Osteocyte (in vitro differentiated cells): ENCODE data around the gene KRT1. TPM values are rescaled to one million over a fixed set of nuclear protein-coding genes. Genes with fewer than 3 reads are reported as not detected.

Source experiments
- DNase-seq: peaks from one replicate; pipeline ENCODE4 v3.0.0; 2021; ENCODE audit warnings: mixed read lengths; ENCODE audit not compliant: unreplicated experiment; ENCODE audit errors: extremely low spot score
- H3K27ac Mint-ChIP-seq: one replicate; pipeline ENCODE4 v1.8.0; 2021; ENCODE audit warnings: mild to moderate bottlenecking, mixed read lengths; ENCODE audit not compliant: unreplicated experiment
- H3K27me3 Mint-ChIP-seq: one replicate; pipeline ENCODE4 v1.8.0; 2021; ENCODE audit warnings: mixed read lengths; ENCODE audit not compliant: unreplicated experiment
- H3K36me3 Mint-ChIP-seq: one replicate; pipeline ENCODE4 v1.8.0; 2021; ENCODE audit warnings: mixed read lengths; ENCODE audit not compliant: unreplicated experiment
- H3K4me1 Mint-ChIP-seq: one replicate; pipeline ENCODE4 v1.8.0; 2021; ENCODE audit warnings: mixed read lengths; ENCODE audit not compliant: unreplicated experiment
- H3K4me3 Mint-ChIP-seq: one replicate; pipeline ENCODE4 v1.8.0; 2021; ENCODE audit warnings: mild to moderate bottlenecking, moderate library complexity, mixed read lengths; ENCODE audit not compliant: unreplicated experiment
- H3K9me3 Mint-ChIP-seq: one replicate; pipeline ENCODE4 v1.8.0; 2021; ENCODE audit warnings: mixed read lengths; ENCODE audit not compliant: unreplicated experiment
- CTCF ChIP-seq: fragments of 200-600 bp; sonication (generic); IDR thresholded peaks from 2 replicates; pipeline ENCODE4 v1.5.0; 2021; ENCODE audit warnings: antibody characterized with exemption, mild to moderate bottlenecking, moderate library complexity
- total RNA-seq: library from RNA; stranded (reverse); gene quantifications from 2 replicates; pipeline ENCODE4 v1.2.1, GENCODE V29; 2021

Gene KRT1
- total RNA-seq, 1 donor from 2014 or later = not detected

- Mint-ChIP-seq H3K36me3 (no peaks in the 10 kb centered on the region), H3K4me3 (no peak overlapping the region), H3K9me3 (no peaks in the 10 kb centered on the region), H3K4me1 (no peaks in the 10 kb centered on the region), H3K27ac (no peak overlapping the region), H3K27me3 (peaks cover 37% of the 10 kb centered on the region)
- DNase-seq = no peak
- no peak for TF ChIP-seq CTCF
These were observed 44.2 kb upstream of the KRT1 start for GRCh38 chr12:52724384-52724783.

GRCh38 chr12:52722680-52723079, 42.5 kb upstream of the KRT1 start:
- H3K4me3 Mint-ChIP-seq = no peak overlapping the region
- peaks cover 25% of the 10 kb centered on the region for H3K27me3 Mint-ChIP-seq
- DNase-seq = no peak
- no peak overlapping the region for H3K27ac Mint-ChIP-seq
- no peaks in the 10 kb centered on the region for H3K36me3 Mint-ChIP-seq
- H3K4me1 Mint-ChIP-seq = no peaks in the 10 kb centered on the region
- no peaks in the 10 kb centered on the region for H3K9me3 Mint-ChIP-seq
- TF ChIP-seq CTCF = no peak

- Mint-ChIP-seq H3K4me3 (no peak overlapping the region), H3K27ac (no peak overlapping the region), H3K36me3 (no peaks in the 10 kb centered on the region), H3K27me3 (peaks cover 28% of the 10 kb centered on the region), H3K4me1 (no peaks in the 10 kb centered on the region), H3K9me3 (no peaks in the 10 kb centered on the region)
- TF ChIP-seq CTCF = no peak
- DNase-seq = no peak
These were observed 41.7 kb upstream of the KRT1 start for GRCh38 chr12:52721838-52722470.

- Mint-ChIP-seq H3K27me3 (peaks cover 35% of the 10 kb centered on the region), H3K27ac (no peak overlapping the region), H3K36me3 (no peaks in the 10 kb centered on the region), H3K4me3 (no peak overlapping the region), H3K4me1 (no peaks in the 10 kb centered on the region), H3K9me3 (no peaks in the 10 kb centered on the region)
- no peak for TF ChIP-seq CTCF
- DNase-seq = no peak
These were observed 40.2 kb upstream of the KRT1 start for GRCh38 chr12:52720365-52720886.

GRCh38 chr12:52716061-52716460, 35.9 kb upstream of the KRT1 start:
- peaks cover 63% of the 10 kb centered on the region for H3K27me3 Mint-ChIP-seq

More at GRCh38 chr12:52716061-52716460, 35.9 kb upstream of the KRT1 start:
- Mint-ChIP-seq H3K9me3 (no peaks in the 10 kb centered on the region), H3K36me3 (no peaks in the 10 kb centered on the region), H3K27ac (no peak overlapping the region), H3K4me3 (no peak overlapping the region), H3K4me1 (peaks cover 2% of the 10 kb centered on the region)
- DNase-seq = no peak
- no peak for TF ChIP-seq CTCF
